ENCODE results near the gene LAMA2.
"Not testable (repeated sequence)": the region's sequence is repeated elsewhere in the genome, so short reads cannot be mapped to it uniquely, and the experiment has no call there.

LAMA2 gene

GRCh38 chr6:129115471-129115870 is 232.5 kb downstream of the LAMA2 start:
- DNase-seq (ENCODE audit: low read depth in 2 of 2): no peak

GRCh38 chr6:129117355-129117754 is 234.4 kb downstream of the LAMA2 start:
- no peak for DNase-seq (ENCODE audit: low read depth in 2 of 2)

DNA sequence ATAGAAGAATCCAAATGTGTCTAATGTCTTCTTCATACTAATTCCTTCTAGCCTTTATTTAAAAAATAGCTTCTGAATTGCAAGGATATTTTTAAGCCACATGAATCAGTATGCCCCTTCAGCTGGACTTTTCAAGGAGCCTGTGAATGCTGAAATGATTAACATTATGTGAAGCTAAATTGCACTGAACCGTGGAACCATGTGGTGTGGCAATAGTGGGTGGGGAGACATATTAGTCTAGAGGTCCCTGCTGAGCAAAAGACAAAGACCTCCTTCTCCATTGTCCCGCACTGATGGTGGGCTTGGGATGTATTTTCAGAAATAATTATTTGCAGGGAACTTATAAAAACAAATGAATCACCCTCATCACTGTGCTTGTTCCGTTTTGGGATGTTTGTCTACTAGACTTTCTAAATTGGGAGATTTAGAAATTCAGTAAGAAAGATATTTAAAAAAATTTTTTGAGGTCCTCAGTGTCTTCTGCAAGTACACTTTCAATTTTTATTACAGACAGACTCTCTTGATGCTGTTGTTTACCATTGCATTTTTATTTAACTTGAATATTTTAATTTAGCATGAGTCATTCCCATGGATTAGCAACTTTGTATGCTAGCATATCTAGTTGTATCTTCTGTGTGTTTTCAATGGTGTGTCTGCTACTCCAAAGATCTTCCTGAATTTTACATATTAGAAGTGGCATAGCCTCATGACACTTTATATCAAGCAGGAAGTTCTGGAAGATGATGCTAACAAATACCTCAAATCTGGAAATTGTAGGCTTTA is 238.1 kb downstream of the LAMA2 start:
- no peak for DNase-seq (ENCODE audit: low read depth in 2 of 2)

DNA sequence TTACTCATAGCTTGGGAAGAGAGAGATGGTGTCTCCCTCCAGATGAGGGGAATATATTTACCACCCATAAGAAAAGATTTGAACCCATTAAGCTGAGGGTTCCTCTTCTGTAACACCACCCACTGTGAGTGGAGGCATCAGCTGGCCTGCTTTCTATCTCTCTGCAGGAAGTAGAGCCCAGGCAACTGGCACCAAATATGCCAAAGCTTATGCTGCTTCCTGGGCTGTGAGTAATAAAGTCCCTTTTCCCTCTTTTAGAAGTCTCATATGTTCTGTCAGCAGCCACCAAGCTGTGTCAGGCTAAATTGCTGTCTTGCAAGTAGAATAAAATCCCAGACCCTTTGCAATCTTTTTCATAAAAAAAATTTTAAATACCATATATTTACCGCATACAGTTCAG is 241.4 kb downstream of the LAMA2 start:
- no peak for DNase-seq (ENCODE audit: low read depth in 2 of 2)

DNA sequence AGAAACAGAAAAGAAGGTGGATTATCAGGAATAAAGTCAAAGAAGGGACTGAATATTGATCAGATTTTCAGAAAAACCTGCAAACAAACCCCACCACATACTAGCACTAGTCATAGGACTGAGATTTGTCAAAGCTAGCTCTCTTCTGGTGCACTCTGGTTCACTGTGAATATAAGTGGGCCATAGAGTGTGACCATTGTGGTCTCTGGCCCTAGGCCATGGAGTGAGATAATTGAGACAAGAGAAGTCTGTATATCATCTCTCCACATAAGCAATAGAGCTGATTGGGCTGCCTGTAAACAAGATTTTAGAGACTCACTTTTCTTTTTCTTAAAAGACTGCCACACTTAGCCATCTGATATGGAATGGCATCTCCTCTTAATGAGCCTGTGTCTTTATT is 247.2 kb downstream of the LAMA2 start:
- no peak for DNase-seq (ENCODE audit: low read depth in 2 of 2)

DNA sequence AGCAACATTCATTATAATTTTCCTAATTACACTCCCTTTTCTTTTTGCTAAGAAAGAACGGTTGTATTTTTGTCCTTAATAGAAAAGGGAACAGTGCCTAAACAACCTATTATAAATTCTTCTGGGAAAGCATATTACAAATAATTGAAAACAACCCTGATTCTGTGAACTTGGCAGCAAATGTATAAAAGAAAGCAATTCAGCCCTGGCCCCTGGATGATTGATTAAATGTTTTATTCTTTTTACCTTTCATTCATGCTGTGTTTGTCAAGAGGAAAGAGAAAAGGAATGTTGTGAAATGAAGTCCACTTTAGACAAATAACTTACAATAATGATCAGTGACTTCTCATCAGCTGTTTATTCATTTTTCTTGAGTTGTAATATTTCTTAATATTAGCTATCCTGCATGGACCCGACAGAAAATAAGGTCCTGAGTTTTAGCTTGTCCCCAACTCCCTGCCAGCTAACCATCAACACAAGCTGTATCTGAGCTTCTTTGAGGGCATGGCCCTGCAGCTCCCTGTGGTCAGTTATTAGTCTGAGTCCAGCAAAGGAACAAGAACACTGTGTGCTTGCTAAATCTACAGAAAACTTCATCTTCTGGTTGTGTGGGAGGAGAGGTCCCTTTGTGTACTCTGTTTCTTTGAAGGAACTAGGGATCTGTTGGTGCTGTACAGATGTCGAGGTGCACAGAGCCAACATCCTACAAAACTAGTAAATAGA is 248.2 kb downstream of the LAMA2 start:
- no peak for DNase-seq (ENCODE audit: low read depth in 2 of 2)

DNA sequence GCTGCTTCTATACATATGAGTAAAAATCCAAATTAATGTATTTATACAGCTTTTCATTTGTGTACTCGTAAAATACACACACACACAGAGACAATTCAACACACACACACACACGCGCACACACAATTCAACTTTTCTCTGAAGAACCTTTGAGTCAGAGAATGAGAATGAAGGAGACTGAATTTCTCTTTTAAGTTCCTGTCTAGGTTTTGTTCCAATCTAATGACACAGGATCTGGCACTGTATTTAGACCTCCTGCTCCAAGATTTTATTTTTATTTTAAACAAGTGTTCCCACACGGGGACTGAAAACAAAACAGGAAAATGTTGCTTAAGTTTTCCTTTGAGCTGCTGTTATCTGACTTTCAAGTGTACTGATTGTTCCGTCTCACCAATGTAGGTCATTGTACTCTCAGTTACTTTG is 250.8 kb downstream of the LAMA2 start:
- no peak for DNase-seq (ENCODE audit: low read depth in 2 of 2)

GRCh38 chr6:129134535-129134934 is 251.6 kb downstream of the LAMA2 start:
- no peak for DNase-seq (ENCODE audit: low read depth in 2 of 2)

DNA sequence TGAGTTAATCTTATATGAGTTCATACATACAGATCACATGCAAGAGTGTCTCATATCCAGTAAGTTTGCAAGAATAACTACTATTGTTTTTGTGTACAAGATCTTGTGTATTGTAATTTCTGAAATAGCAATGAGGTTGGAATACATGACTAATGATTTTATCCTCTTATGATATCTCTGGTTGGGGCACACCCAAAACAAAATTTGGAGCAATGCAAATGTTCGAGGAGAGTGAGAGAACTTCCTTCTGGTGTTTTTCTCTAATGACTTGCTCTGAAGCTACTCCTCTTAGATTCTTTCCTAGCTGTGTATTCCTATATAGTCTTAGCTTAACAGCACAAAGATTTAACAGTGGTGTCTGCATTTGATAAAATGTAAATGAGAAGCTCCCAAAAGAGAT is 252.5 kb downstream of the LAMA2 start:
- no peak for DNase-seq (ENCODE audit: low read depth in 2 of 2)

GRCh38 chr6:129136751-129137150 is 253.8 kb downstream of the LAMA2 start:
- DNase-seq (ENCODE audit: low read depth in 2 of 2): no peak

DNA sequence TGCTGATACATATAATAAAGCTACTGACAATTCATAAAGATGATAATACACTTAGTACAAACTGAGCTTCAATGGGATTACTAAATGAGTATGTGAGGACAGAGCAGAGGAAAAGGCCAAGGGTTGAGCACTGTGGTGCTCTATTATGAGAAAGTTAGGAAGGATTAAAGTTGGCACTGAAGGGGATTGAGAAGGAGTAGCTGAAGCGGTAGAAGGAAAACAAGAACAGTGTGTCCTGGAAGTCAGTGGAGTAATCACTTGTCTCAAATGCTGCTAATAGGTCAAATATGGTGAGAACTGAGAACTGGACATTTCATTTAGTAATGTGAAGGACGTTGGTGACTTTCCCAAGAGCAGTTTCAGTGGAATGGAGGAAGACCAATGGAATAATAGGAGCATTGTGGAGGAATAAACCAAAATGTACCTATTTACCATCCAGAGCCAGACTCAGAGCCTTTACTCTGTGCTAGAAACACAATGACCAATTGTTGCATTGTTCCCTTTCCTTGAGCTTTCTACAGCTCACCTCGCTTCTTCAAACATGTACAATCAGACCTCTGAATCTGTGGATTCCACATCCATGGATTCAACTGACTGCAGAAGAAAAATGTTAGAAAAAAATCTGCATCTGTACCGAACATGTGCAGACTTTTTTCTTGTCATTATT is 255.9 kb downstream of the LAMA2 start:
- DNase-seq (ENCODE audit: low read depth in 2 of 2): no peak

- no peak for DNase-seq (ENCODE audit: low read depth in 2 of 2)
Observed at GRCh38 chr6:129140526-129140925, 257.6 kb downstream of the LAMA2 start.

GRCh38 chr6:129141499-129141898 is 258.6 kb downstream of the LAMA2 start:
- no peak for DNase-seq (ENCODE audit: low read depth in 2 of 2)

GRCh38 chr6:129146902-129147301 is 264.0 kb downstream of the LAMA2 start:
- DNase-seq (ENCODE audit: low read depth in 2 of 2): no peak

DNA sequence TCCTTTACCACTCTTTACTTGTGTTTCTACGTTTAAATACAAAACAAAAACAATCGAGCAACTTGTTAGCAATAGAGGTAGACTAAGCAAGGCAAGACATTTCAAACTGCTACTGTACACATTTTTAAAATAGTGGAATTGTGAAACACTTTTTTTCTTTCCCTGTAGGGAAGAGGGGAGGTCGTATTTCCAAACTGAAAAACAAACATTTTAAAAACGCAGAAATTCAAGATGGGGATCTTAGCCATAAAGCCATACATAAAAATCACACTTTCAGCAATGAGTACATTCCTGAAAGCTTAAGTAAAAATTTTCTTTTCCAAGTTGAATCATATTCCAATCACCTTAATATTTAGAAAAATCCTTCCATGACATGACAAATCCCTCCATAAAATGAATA is 267.6 kb downstream of the LAMA2 start:
- DNase-seq (ENCODE audit: low read depth in 2 of 2): no peak

DNA sequence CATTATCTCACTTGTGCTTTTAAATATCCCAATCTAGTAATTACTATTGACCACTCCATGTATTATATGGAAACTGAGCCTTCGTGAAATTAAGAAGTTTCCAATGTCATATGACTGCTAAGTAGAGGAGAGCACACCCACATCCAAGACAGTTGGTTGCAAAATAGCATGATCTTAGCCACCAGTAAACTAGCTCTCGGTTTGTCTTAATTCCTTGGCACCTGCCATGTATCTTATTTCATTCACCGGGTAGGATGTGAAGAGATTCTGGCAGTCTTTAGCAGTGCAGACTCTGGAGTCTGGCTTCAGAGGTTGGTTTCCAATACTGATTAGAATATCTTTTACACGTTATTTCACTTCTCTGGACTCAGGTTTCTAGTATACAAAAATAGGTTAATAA is 270.3 kb downstream of the LAMA2 start:
- no peak for DNase-seq (ENCODE audit: low read depth in 2 of 2)

DNA sequence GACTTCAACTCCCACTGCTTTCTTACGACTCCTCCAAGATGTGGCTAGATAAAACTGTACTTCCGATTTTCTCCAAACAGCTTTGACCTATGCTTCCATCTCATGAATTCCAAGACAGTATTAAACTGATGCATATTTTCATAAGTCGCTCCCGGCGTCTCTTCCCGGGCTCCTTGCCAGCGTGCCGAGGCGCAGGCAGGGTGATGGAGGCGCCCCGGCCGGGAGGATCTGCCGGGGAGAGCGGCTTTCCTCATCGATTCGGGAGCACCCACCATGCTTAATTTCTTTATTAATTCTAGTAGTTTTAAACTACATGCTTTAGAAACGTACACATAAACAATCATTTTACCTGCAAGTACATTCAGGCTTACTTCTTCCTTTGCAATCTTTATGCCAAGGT is 276.3 kb downstream of the LAMA2 start:
- not testable (repeated sequence) for DNase-seq (ENCODE audit: low read depth in 2 of 2)

DNA sequence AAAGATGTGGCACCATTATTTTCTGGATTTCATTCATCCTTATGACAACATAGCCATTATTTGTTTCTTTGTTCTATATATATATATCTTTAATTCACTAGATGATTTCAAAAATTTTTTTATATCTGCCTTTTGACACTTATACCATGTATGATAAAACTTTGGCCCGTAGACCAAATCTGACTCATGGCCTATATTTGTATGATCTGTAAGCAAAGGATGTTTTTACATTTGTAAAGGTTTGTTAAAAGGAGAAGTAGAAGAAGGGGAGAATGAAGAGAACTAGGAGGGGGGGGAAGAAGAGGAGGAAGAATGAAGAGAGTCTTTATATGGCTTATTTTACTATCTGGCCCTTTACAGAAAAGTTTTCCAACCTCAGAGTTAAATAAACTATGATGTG is 279.7 kb downstream of the LAMA2 start:
- no peak for DNase-seq (ENCODE audit: low read depth in 2 of 2)

GRCh38 chr6:129163551-129163950 is 280.6 kb downstream of the LAMA2 start:
- no peak for DNase-seq (ENCODE audit: low read depth in 2 of 2)

- DNase-seq (ENCODE audit: low read depth in 2 of 2): no peak
Observed at GRCh38 chr6:129164032-129164431, 281.1 kb downstream of the LAMA2 start.

DNA sequence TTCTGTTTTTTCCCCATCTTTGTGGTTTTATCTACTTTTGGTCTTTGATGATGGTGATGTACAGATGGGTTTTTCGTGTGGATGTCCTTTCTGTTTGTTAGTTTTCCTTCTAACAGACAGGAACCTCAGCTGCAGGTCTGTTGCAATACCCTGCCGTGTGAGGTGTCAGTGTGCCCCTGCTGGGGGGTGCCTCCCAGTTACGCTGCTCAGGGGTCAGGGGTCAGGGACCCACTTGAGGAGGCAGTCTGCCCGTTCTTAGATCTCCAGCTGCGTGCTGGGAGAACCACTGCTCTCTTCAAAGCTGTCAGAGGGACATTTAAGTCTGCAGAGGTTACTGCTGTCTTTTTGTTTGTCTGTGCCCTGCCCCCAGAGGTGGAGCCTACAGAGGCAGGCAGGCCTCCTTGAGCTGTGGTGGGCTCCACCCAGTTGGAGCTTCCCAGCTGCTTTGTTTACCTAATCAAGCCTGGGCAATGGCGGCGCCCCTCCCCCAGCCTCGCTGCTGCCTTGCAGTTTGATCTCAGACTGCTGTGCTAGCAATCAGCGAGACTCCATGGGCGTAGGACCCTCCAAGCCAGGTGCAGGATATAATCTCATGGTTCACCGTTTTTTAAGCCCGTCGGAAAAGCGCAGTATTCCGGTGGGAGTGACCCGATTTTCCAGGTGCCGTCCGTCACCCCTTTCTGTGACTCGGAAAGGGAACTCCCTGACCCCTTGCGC is 289.5 kb downstream of the LAMA2 start:
- DNase-seq (ENCODE audit: low read depth in 2 of 2): not testable (repeated sequence)

DNA sequence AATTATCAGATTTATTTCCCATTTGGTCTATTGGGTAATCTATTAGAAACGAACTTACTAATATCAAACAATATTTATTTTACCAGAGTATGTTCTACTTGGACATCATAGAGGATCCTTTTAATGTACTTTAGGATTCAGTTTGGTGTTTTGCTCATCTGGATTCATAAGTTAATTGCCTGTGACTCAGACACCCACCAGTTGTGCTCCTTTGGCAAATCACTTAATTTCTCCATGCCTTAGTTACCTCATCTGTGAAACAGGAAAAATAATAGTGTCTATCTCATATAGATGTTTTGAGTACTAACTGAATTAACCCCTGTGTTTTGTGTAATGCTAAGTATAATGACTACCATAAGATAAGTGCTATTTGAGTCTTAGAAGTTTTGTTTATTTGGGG is 292.1 kb downstream of the LAMA2 start:
- DNase-seq (ENCODE audit: low read depth in 2 of 2): no peak

All from stimulated activated CD4-positive, alpha-beta T cell treated with anti-CD3 and anti-CD28 coated beads, Interleukin-1b, Interleukin-23, amount 100 ng/mL, for 4 hours (primary cell).